ENCODE data around the gene ITM2C. TPM values are rescaled to one million over a fixed set of nuclear protein-coding genes. Genes with fewer than 3 reads are reported as not detected.

ITM2C gene, protein sequence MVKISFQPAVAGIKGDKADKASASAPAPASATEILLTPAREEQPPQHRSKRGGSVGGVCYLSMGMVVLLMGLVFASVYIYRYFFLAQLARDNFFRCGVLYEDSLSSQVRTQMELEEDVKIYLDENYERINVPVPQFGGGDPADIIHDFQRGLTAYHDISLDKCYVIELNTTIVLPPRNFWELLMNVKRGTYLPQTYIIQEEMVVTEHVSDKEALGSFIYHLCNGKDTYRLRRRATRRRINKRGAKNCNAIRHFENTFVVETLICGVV
- total RNA-seq = 1.9 and 3.2 TPM in 2 replicates

DNA sequence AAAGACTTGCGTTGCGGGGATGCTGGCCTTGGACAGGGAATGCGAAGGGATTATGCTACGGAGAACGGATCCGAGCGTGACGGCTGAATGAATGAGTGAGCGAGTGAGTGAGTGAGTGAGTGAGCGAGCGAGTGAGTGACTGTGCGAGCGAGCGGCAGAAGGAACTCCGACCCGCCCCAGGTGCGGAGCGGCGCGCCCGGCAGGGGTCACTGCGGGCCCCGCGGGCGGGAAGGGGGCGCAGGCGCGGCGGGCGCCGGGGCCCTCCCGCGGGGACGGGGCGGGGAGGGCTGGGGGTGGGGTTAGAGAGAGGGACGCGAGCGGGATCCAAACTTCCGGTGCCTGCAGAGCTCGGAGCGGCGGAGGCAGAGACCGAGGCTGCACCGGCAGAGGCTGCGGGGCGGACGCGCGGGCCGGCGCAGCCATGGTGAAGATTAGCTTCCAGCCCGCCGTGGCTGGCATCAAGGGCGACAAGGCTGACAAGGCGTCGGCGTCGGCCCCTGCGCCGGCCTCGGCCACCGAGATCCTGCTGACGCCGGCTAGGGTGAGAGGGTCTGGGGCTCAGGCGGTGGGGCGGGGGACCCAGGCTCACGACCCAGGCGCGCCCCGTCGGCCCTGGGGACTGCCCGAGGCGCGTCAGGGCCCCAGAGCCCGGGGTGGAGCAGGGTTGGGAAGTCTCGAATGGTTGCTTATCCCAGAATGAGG is at the start of gene ITM2C:
Gene ITM2C (plus strand): TSS at position 338 of the 702 bp plus-strand sequence. CDS start 84 bp downstream, at position 422.

DNA sequence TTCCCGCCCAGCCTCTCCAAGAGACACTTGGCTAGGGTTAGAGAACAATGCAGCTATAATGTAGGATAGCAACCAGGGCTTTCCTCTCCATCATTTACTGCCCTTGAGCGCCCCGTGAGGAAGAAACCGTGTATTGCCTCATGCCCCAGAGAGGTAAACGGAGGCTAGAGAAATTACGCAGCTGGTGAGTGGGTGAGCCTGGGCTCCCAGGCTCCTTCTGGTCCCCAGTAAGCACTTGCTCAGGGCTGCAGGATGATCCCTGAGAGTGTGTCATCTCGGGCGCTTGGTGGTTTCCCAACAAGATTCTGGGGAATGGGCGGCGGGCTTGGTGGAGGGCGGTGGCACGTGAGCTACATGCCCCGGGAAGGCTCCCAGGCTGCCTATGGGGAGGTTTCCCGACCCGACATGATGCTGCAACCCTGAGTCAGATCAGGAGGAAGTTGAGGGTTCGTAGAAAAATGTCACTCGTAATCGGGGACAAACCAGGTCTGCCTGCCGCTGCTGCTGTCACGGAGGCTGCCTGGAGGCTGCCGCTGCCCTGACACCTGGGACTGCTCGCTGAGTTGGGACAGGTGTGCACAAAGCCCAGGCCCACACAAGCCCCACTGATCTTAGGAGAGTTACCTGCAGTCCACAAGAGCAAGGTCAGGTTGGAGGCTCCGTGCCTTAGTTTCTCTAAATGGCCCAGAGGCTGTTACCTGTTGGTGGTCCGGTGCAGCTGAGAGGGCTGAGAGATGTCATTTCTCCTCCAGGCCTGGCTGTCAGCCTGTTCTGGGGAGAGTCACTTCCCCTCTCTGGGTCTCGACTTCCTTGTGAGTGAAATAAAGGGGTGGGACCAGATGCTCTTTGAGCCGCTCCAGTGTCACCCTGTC is 60.0 kb downstream of the ITM2C start, which contains the start of gene GPR55:
Gene GPR55 (minus strand): TSS at position 773 of the 872 bp plus-strand sequence. CDS start 14,280 bp downstream, outside the sequence.

Other genes starting within 250 kb of the ITM2C start
- 55.7 and 60.0 TPM in 2 replicates for gene CAB39, start 152.1 kb upstream of the ITM2C start, total RNA-seq
- gene GPR55, start 60.3 kb downstream of the ITM2C start, total RNA-seq = not detected in 2 replicates
- not detected in 2 replicates for gene SPATA3, start 131.2 kb downstream of the ITM2C start, total RNA-seq
- not detected in 2 replicates for gene C2orf72, start 172.6 kb downstream of the ITM2C start, total RNA-seq
- 131 TPM in 2 replicates for gene PSMD1, start 191.9 kb downstream of the ITM2C start, total RNA-seq